Activated CD8-positive, alpha-beta T cell treated with anti-CD3 and anti-CD28 coated beads, Interleukin-2, amount 10 ng/mL, durations not matched to agents 7 days and 5 days (primary cell): ENCODE measurements around the gene PARD3. TPM values are rescaled to one million over a fixed set of nuclear protein-coding genes. Genes with fewer than 3 reads are reported as not detected.

Source experiments
- ATAC-seq: fragments of 150-1000 bp; cut with Tn5 transposase; one replicate; pipeline ENCODE4 v1.10.0; 2021; ENCODE audit warnings: moderate library complexity
- CTCF ChIA-PET: fragments of 350-600 bp; sonication (Branson Sonifier 250); formaldehyde crosslinking; loops from one replicate; lab custom pipeline; 2021; ENCODE audit warnings: antibody characterized with exemption; lab: Charles Lee
- POLR2A ChIA-PET: fragments of 350-600 bp; sonication (Branson Sonifier 250); formaldehyde crosslinking; loops from one replicate; lab custom pipeline; 2021; ENCODE audit warnings: antibody characterized with exemption; lab: Charles Lee
- DNase-seq: peaks from one replicate; pipeline ENCODE4 v3.0.0-alpha.2; 2020
- H3K27ac Mint-ChIP-seq: one replicate; pipeline ENCODE4 v1.8.0; 2021; ENCODE audit warnings: mild to moderate bottlenecking, mixed read lengths
- H3K27me3 Mint-ChIP-seq: one replicate; pipeline ENCODE4 v1.8.0; 2021; ENCODE audit warnings: low read depth, mixed read lengths
- H3K36me3 Mint-ChIP-seq: one replicate; pipeline ENCODE4 v1.8.0; 2021; ENCODE audit warnings: low read depth, mixed read lengths
- H3K4me1 Mint-ChIP-seq: one replicate; pipeline ENCODE4 v1.8.0; 2021; ENCODE audit warnings: low read depth, mixed read lengths
- H3K4me3 Mint-ChIP-seq: one replicate; pipeline ENCODE4 v1.8.0; 2021; ENCODE audit warnings: mild to moderate bottlenecking, mixed read lengths
- H3K9me3 Mint-ChIP-seq: one replicate; pipeline ENCODE4 v1.8.0; 2022; ENCODE audit warnings: mixed read lengths; ENCODE audit not compliant: insufficient read depth
- total RNA-seq, 2 experiments: library from RNA; stranded (reverse); gene quantifications; one replicate each; pipeline ENCODE4 v1.2.3, GENCODE V29; 2021

PARD3 gene
- total RNA-seq, 2 experiments from 2014 or later: 0.63 to 0.68 TPM

- H3K36me3 Mint-ChIP-seq: no peaks in the 10 kb centered on the region
- CTCF ChIA-PET: no interaction called here
- no peak for ATAC-seq
Measured at GRCh38 chr10:34682580-34682979, 132.5 kb downstream of the PARD3 start.

GRCh38 chr10:34681933-34682332 lies 133.2 kb downstream of the PARD3 start:
- ChIA-PET CTCF (no interaction called here), POLR2A (no interaction called here)
- Mint-ChIP-seq H3K4me1 (no peaks in the 10 kb centered on the region), H3K27me3 (no peaks in the 10 kb centered on the region), H3K4me3 (no peak overlapping the region), H3K36me3 (no peaks in the 10 kb centered on the region), H3K27ac (no peak overlapping the region), H3K9me3 (no peaks in the 10 kb centered on the region)
- no peak for DNase-seq
- no peak for ATAC-seq

More at GRCh38 chr10:34682580-34682979, 132.5 kb downstream of the PARD3 start:
- Mint-ChIP-seq H3K27ac (no peak overlapping the region), H3K9me3 (no peaks in the 10 kb centered on the region), H3K27me3 (no peaks in the 10 kb centered on the region), H3K4me3 (no peak overlapping the region), H3K4me1 (no peaks in the 10 kb centered on the region)
- POLR2A ChIA-PET: no interaction called here
- DNase-seq: no peak

GRCh38 chr10:34679177-34679576 lies 135.9 kb downstream of the PARD3 start:
- POLR2A ChIA-PET: no interaction called here

GRCh38 chr10:34677591-34677990 lies 137.5 kb downstream of the PARD3 start:
- Mint-ChIP-seq H3K27ac (no peak overlapping the region), H3K4me1 (no peaks in the 10 kb centered on the region), H3K4me3 (no peak overlapping the region), H3K36me3 (no peaks in the 10 kb centered on the region), H3K9me3 (no peaks in the 10 kb centered on the region), H3K27me3 (no peaks in the 10 kb centered on the region)
- POLR2A ChIA-PET: no interaction called here
- DNase-seq (no peak), ATAC-seq (no peak)
- CTCF ChIA-PET: no interaction called here

More at GRCh38 chr10:34679177-34679576, 135.9 kb downstream of the PARD3 start:
- Mint-ChIP-seq H3K27me3 (no peaks in the 10 kb centered on the region), H3K27ac (no peak overlapping the region), H3K4me1 (no peaks in the 10 kb centered on the region), H3K4me3 (no peak overlapping the region), H3K36me3 (no peaks in the 10 kb centered on the region), H3K9me3 (no peaks in the 10 kb centered on the region)
- DNase-seq: no peak
- CTCF ChIA-PET: no interaction called here
- ATAC-seq: no peak

GRCh38 chr10:34677132-34677531 lies 138.0 kb downstream of the PARD3 start:
- no peak overlapping the region for H3K4me3 Mint-ChIP-seq
- POLR2A ChIA-PET: no interaction called here
- no peak for DNase-seq
- H3K4me1 Mint-ChIP-seq: no peaks in the 10 kb centered on the region
- H3K27ac Mint-ChIP-seq: no peak overlapping the region
- CTCF ChIA-PET: no interaction called here
- no peaks in the 10 kb centered on the region for H3K27me3 Mint-ChIP-seq
- no peaks in the 10 kb centered on the region for H3K36me3 Mint-ChIP-seq
- no peaks in the 10 kb centered on the region for H3K9me3 Mint-ChIP-seq
- no peak for ATAC-seq

- Mint-ChIP-seq H3K27me3 (no peaks in the 10 kb centered on the region), H3K9me3 (no peaks in the 10 kb centered on the region), H3K27ac (no peak overlapping the region), H3K4me1 (no peaks in the 10 kb centered on the region), H3K4me3 (no peak overlapping the region), H3K36me3 (no peaks in the 10 kb centered on the region)
- no peak for ATAC-seq
- no peak for DNase-seq
- ChIA-PET CTCF (no interaction called here), POLR2A (no interaction called here)
Measured at GRCh38 chr10:34674176-34674575, 140.9 kb downstream of the PARD3 start.

GRCh38 chr10:34670081-34670480 lies 145.0 kb downstream of the PARD3 start:
- no peak overlapping the region for H3K4me3 Mint-ChIP-seq

GRCh38 chr10:34669079-34669478 lies 146.0 kb downstream of the PARD3 start:
- H3K27ac Mint-ChIP-seq: no peak overlapping the region
- ATAC-seq (no peak), DNase-seq (no peak)
- ChIA-PET POLR2A (no interaction called here), CTCF (no interaction called here)
- no peaks in the 10 kb centered on the region for H3K36me3 Mint-ChIP-seq
- H3K27me3 Mint-ChIP-seq: peaks cover 3% of the 10 kb centered on the region
- H3K4me3 Mint-ChIP-seq: no peak overlapping the region
- H3K9me3 Mint-ChIP-seq: no peaks in the 10 kb centered on the region
- H3K4me1 Mint-ChIP-seq: no peaks in the 10 kb centered on the region

More at GRCh38 chr10:34670081-34670480, 145.0 kb downstream of the PARD3 start:
- Mint-ChIP-seq H3K27ac (no peak overlapping the region), H3K9me3 (no peaks in the 10 kb centered on the region), H3K36me3 (no peaks in the 10 kb centered on the region), H3K4me1 (no peaks in the 10 kb centered on the region), H3K27me3 (peaks cover 3% of the 10 kb centered on the region)
- DNase-seq (no peak), ATAC-seq (no peak)
- CTCF ChIA-PET: no interaction called here
- POLR2A ChIA-PET: no interaction called here

GRCh38 chr10:34667177-34667576 lies 147.9 kb downstream of the PARD3 start:
- POLR2A ChIA-PET: no interaction called here
- H3K4me1 Mint-ChIP-seq: no peaks in the 10 kb centered on the region
- CTCF ChIA-PET: interaction anchor here (1.6 kb wide), 1 partner anchor 12 kb away, joined by 5 read pairs; no protein-coding TSS in a partner anchor
- ATAC-seq: no peak
- DNase-seq: no peak
- peaks cover 3% of the 10 kb centered on the region for H3K27me3 Mint-ChIP-seq
- no peaks in the 10 kb centered on the region for H3K36me3 Mint-ChIP-seq
- no peak overlapping the region for H3K27ac Mint-ChIP-seq
- H3K4me3 Mint-ChIP-seq: no peak overlapping the region
- H3K9me3 Mint-ChIP-seq: no peaks in the 10 kb centered on the region

- H3K4me1 Mint-ChIP-seq: peaks cover 3% of the 10 kb centered on the region
- DNase-seq (no peak), ATAC-seq (no peak)
- H3K27me3 Mint-ChIP-seq: peaks cover 3% of the 10 kb centered on the region
- no peak overlapping the region for H3K27ac Mint-ChIP-seq
- no peak overlapping the region for H3K4me3 Mint-ChIP-seq
- ChIA-PET POLR2A (no interaction called here), CTCF (interaction anchor here (1.0 kb wide), 1 partner anchor 67 kb away, joined by 3 read pairs; no protein-coding TSS in a partner anchor)
- no peaks in the 10 kb centered on the region for H3K9me3 Mint-ChIP-seq
- H3K36me3 Mint-ChIP-seq: no peaks in the 10 kb centered on the region
Measured at GRCh38 chr10:34666008-34666704, 148.9 kb downstream of the PARD3 start.

- peaks cover 3% of the 10 kb centered on the region for H3K27me3 Mint-ChIP-seq
- ATAC-seq: no peak
Measured at GRCh38 chr10:34664706-34665105, 150.4 kb downstream of the PARD3 start.

GRCh38 chr10:34661580-34661979 lies 153.5 kb downstream of the PARD3 start:
- ATAC-seq (no peak), DNase-seq (no peak)
- no peaks in the 10 kb centered on the region for H3K9me3 Mint-ChIP-seq
- no peak overlapping the region for H3K4me3 Mint-ChIP-seq
- no peak overlapping the region for H3K27ac Mint-ChIP-seq
- peaks cover 3% of the 10 kb centered on the region for H3K27me3 Mint-ChIP-seq
- ChIA-PET CTCF (interaction anchor here (1.0 kb wide), 1 partner anchor 25 kb away, joined by 3 read pairs; no protein-coding TSS in a partner anchor), POLR2A (no interaction called here)
- peaks cover 3% of the 10 kb centered on the region for H3K4me1 Mint-ChIP-seq
- H3K36me3 Mint-ChIP-seq: no peaks in the 10 kb centered on the region

More at GRCh38 chr10:34664706-34665105, 150.4 kb downstream of the PARD3 start:
- Mint-ChIP-seq H3K4me3 (no peak overlapping the region), H3K27ac (no peak overlapping the region), H3K36me3 (no peaks in the 10 kb centered on the region), H3K4me1 (peaks cover 3% of the 10 kb centered on the region), H3K9me3 (no peaks in the 10 kb centered on the region)
- POLR2A ChIA-PET: no interaction called here
- no peak for DNase-seq
- CTCF ChIA-PET: no interaction called here
